KOPT-K1 (cell line): ENCODE measurements around the gene TPM2.
A peak's percentile ranks its signal among the peaks of the same experiment; 100 is the strongest.

Experiments
- H3K27ac ChIP-seq: fragments of 200-600 bp; sonication (generic); 2 replicates; pipeline ENCODE4 v1.5.1; 2016; ENCODE audit warnings: antibody characterized with exemption, mild to moderate bottlenecking, low read depth, low read length; ENCODE audit not compliant: poor library complexity, severe bottlenecking
- H3K36me3 ChIP-seq: fragments of 200-600 bp; sonication (generic); 2 replicates; pipeline ENCODE4 v1.5.1; 2017; ENCODE audit warnings: antibody characterized with exemption, mild to moderate bottlenecking, low read length, moderate library complexity; ENCODE audit not compliant: insufficient read depth
- H3K9me3 ChIP-seq: fragments of 200-600 bp; sonication (generic); 2 replicates; pipeline ENCODE4 v1.5.1; 2017; ENCODE audit warnings: antibody characterized with exemption, low read length, mild to moderate bottlenecking; ENCODE audit not compliant: insufficient read depth, poor library complexity, severe bottlenecking

Gene TPM2

DNA sequence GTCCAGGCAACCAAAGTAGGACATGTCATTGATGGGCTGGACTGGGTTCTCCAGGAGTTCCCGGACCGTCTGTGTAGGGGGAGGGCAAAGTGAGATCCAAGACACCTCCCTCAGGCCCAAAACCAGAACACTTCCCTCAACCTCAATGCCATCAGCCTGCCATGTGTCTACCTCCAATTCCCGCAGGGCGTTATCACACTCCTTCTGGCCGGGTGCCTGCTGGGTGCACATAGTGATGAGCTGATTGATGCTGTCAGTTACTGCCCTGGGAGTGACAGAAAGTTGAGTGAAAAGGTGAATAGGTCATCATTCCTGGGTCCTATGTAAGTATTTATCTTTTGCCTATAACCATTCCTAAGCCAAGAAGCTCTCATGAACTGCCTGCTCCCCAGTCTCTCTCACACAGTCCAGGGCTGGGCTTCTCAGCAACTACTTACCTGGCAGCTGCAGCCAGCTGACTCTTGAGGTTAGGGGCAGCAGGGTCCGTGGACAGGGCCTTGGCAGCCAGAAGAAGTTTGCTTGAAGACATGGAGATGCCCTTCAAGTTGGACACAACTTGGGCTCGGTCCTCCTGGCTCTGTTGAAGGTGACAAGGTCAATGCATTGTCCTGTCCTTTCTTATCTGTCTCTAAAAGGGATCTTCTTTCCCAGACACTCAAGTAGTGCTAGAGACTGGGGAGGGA, 21.2 kb upstream of the TPM2 start:
- Histone ChIP-seq H3K36me3 (peaks cover 97% of the 10 kb centered on the region), H3K9me3 (no peaks in the 10 kb centered on the region), H3K27ac (no peak overlapping the region)

DNA sequence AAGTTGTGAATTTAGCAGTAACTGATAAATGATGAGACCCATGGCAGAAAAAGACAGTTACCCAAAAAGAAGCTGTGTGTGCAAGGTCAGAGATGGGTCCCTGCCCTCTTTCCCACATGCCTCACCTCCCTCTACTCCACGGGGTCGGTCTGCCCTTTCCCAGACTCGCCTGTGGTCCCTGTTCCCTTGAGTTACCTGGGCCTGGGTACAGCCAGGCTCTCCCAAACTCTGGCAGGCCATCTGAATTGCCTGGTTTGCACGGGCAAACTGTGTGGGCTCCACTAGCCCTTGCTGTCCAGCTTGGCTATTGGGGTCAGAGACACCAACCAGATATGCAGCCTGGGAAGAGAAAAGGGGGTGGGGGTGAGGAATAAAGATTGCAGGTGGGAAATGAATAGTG, 18.4 kb upstream of the TPM2 start:
- no peak overlapping the region for H3K27ac ChIP-seq
- peaks cover 97% of the 10 kb centered on the region for H3K36me3 ChIP-seq
- H3K9me3 ChIP-seq: no peaks in the 10 kb centered on the region

DNA sequence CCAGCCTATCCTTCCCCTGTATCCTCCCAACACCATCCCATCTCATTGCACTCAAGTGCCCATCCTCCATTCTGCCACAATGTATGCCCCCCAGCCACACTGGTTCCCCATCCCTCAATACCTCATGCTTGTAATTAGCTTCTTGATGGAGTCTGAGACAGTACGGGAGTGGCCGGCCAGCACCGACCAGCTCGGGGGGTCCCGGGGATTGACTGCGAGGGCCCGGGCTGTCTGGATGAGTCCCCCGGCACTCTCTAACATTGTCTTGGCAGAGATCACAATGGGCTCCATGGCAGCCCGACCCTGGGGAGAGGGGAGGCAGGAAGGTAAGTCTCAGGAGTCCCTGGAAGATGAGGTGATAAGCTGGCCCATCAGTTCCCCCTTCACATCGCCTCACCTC, 17.2 kb upstream of the TPM2 start:
- Histone ChIP-seq H3K9me3 (no peaks in the 10 kb centered on the region), H3K36me3 (peaks cover 97% of the 10 kb centered on the region), H3K27ac (no peak overlapping the region)

DNA sequence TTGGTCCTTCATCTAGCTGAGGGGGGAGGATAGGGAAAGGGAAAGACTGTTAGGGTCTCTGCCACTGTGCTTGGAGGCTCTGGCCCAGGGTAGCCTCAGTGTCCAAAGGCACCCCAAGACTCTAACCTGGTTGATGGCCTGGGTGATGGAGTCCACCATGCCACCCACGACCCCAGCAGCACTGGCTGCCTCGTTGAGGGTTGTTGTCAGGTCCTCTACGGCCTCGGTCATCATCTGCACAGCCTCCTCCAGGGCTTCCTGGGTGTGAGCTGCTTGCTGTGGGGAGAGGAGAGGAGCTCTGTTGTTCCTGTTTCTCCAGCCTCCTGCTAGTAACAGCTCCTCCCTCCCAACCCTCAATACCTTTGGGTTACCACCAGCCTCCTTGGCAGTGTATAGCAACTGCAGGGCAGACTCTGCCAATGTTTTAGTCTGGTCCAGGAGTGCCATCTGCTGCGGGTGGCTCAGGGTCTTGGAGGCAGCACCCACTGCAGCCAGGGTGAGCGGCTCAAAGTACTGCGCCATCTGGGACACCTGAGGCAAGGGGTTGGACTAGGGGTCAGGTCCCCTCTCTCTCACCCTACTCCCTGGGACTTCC, 16.2 kb upstream of the TPM2 start:
- Histone ChIP-seq H3K36me3 (peaks cover 97% of the 10 kb centered on the region), H3K9me3 (no peaks in the 10 kb centered on the region), H3K27ac (no peak overlapping the region)

GRCh38 chr9:35705372-35705771, 15.6 kb upstream of the TPM2 start:
- Histone ChIP-seq H3K36me3 (peaks cover 97% of the 10 kb centered on the region), H3K9me3 (no peaks in the 10 kb centered on the region), H3K27ac (no peak overlapping the region)

GRCh38 chr9:35703906-35704672, 14.4 kb upstream of the TPM2 start:
- H3K27ac ChIP-seq: no peak overlapping the region
- peaks cover 100% of the 10 kb centered on the region for H3K36me3 ChIP-seq
- no peaks in the 10 kb centered on the region for H3K9me3 ChIP-seq

- H3K36me3 ChIP-seq: peaks cover 100% of the 10 kb centered on the region
- H3K9me3 ChIP-seq: no peaks in the 10 kb centered on the region
- no peak overlapping the region for H3K27ac ChIP-seq
Measured at GRCh38 chr9:35702696-35703095, 13.0 kb upstream of the TPM2 start.

GRCh38 chr9:35700942-35701341, 11.2 kb upstream of the TPM2 start:
- Histone ChIP-seq H3K36me3 (peaks cover 100% of the 10 kb centered on the region), H3K9me3 (no peaks in the 10 kb centered on the region), H3K27ac (no peak overlapping the region)

DNA sequence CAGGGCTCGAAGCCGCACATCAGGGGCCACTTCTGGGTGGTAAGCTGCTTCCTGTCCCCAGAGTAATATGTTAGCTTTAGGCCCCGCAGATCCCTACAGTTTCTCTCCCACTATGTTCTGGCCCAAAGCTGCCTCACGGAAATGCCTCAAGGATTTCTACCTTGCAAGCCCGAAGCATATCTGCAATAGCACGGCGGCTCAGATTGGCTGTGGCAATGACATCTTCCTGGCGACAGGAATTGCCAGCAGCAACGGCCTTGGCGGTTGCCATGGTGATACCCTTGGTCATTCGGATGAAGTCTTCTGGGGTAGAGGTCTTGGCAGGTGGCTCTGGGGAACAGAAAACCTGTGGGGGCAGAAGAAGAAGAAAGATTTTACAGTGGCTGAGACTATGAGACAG, 10.3 kb upstream of the TPM2 start:
- Histone ChIP-seq H3K9me3 (no peaks in the 10 kb centered on the region), H3K36me3 (peaks cover 96% of the 10 kb centered on the region), H3K27ac (no peak overlapping the region)

DNA sequence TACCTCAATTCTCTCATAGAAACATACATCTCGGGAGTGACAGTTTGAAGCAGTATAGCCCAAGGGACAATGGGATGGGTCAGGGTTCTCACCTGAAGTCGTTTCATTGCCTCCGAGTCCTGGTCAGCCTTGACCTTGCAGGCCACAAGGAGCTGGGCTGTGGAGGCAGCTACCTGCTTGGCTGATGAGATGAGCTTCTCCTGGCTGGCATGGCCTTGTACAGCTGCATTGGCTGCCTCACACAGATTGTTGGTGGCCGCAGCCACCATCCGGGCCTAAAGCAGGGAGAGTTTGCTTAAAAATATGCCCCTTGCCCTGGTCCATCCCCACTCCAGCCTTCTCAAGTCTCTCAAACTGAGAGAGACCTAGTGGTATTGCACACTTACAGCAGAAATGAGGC, 8.5 kb upstream of the TPM2 start:
- Histone ChIP-seq H3K9me3 (no peaks in the 10 kb centered on the region), H3K27ac (no peak overlapping the region), H3K36me3 (peaks cover 78% of the 10 kb centered on the region)

DNA sequence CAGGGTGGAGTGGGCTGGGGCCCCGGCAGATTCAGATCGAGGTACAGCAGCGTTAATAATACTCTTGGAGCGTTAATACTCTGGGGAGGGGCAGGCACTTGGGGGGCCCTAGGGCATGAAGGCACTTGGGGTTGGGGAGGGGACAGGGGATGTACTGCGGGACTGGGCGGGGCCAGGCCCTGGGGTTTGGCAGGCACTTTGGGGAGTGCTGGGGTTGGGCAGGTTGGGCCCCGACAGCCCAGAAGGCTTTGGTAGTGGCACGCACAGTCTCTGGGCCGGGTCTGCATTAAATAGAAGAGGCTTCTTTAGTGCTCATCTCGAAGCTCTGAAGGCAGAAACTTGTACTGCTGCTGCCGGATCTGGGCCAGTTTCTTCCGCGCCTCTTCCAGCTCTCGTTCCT, 7.8 kb upstream of the TPM2 start:
- no peak overlapping the region for H3K27ac ChIP-seq
- H3K9me3 ChIP-seq: no peaks in the 10 kb centered on the region
- peaks cover 70% of the 10 kb centered on the region for H3K36me3 ChIP-seq

GRCh38 chr9:35696520-35697215, 6.9 kb upstream of the TPM2 start:
- H3K27ac ChIP-seq: no peak overlapping the region
- H3K36me3 ChIP-seq: peaks cover 62% of the 10 kb centered on the region

GRCh38 chr9:35695943-35696401, 6.2 kb upstream of the TPM2 start:
- Histone ChIP-seq H3K36me3 (peaks cover 55% of the 10 kb centered on the region), H3K27ac (no peak overlapping the region), H3K9me3 (no peaks in the 10 kb centered on the region)

More at GRCh38 chr9:35696520-35697215, 6.9 kb upstream of the TPM2 start:
- no peaks in the 10 kb centered on the region for H3K9me3 ChIP-seq

DNA sequence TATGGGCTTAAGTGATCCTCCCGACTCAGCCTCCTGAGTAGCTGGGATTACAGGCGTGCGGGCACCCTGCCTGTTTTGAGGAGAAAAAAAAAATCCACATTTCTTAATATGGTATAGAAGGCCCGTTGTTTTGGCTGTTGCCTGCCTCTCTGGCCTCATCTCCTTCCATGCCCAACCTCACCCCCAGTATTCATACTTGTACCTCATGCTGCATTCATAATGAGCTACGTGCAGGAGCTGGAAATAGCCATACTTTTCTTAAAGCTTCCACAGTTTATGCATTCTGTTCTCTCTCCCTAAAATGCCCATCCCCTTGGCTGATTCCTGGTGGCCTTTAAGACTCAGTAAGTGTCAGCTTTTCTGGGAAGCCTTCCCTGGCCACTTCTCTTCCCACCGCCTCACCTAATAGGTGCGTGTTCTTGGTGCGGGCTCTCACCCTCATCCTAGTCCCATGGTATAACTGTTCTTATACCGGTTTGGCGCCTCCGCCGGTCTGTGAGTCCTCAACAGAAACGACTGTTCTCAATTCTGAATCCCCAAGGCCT, 2.1 kb upstream of the TPM2 start:
- H3K9me3 ChIP-seq: no peaks in the 10 kb centered on the region
- no peak overlapping the region for H3K27ac ChIP-seq
- H3K36me3 ChIP-seq: peaks cover 13% of the 10 kb centered on the region

DNA sequence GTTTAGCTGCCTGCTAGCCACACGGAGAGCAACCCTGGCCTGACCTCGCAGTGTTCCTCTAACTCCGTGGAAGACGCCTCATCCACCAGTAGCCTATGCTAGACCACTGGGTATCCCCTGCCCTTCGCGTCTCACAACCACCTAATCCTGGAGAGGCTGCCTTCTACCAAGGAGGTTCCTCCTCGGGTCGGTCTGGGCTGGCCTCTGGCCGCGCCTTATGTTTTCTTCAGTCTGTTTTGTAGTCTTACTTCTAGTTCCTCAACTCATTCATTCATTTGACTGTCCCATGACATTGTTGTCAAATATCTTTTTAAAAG, 1.6 kb upstream of the TPM2 start:
- Histone ChIP-seq H3K36me3 (peaks cover 8% of the 10 kb centered on the region), H3K9me3 (no peaks in the 10 kb centered on the region), H3K27ac (peak overlapping the region; percentile 66)
